Measurements from ENCODE around the gene PPIL3.
A peak's percentile ranks its signal among the peaks of the same experiment; 100 is the strongest.

- no peak for TF ChIP-seq FOXK2 (IDR thresholded peaks at IDR 0.05)
- no peak for TF ChIP-seq SUZ12 (IDR thresholded peaks at IDR 0.05)
- TF ChIP-seq ZNF384 (IDR thresholded peaks at IDR 0.05) = no peak
- no peak for TF ChIP-seq SP1 (IDR thresholded peaks at IDR 0.05)
- TF ChIP-seq L3MBTL2 (conservative IDR thresholded peaks at IDR 0.05) = peak; percentile 66
- no peak for TF ChIP-seq TARDBP (IDR thresholded peaks at IDR 0.05)
- no peak for TF ChIP-seq FOXA1 (IDR thresholded peaks at IDR 0.05)
- no peak for TF ChIP-seq BHLHE40 (IDR thresholded peaks at IDR 0.05; ENCODE audit: borderline replicate concordance)
Observed at GRCh38 chr2:200888704-200889625, at the start of gene PPIL3, which contains the start of gene NIF3L1.
